A549 (cell line): ENCODE data around the gene SRSF5.

ENCODE experiments used
- CTCF ChIP-seq: fragments of >200 bp; sonication (Bioruptor Twin); formaldehyde crosslinking; IDR thresholded peaks from 3 replicates; pipeline ENCODE4 v1.5.1; 2016
- E2F6 ChIP-seq: IDR thresholded peaks from 2 replicates; pipeline ENCODE4 v1.6.1; 2012; ENCODE audit warnings: low read depth, borderline replicate concordance
- HDAC2 ChIP-seq: fragments of 200-600 bp; sonication (generic); IDR thresholded peaks from 2 replicates; pipeline ENCODE4 v1.6.1; 2016
- MAZ ChIP-seq: fragments of 150-350 bp; IDR thresholded peaks from 2 replicates; pipeline ENCODE4 v1.6.1; 2014; ENCODE audit warnings: antibody characterized with exemption, low read depth, low read length, borderline replicate concordance
- MYC ChIP-seq: IDR thresholded peaks from 2 replicates; pipeline ENCODE4 v1.6.1; 2012; ENCODE audit warnings: mild to moderate bottlenecking, inconsistent platforms, low read length, improper control_type of control experiment, borderline replicate concordance
- POLR2A ChIP-seq: IDR thresholded peaks from 2 replicates; pipeline ENCODE4 v1.6.1; 2012; ENCODE audit warnings: mild to moderate bottlenecking, low read length
- RCOR1 ChIP-seq: fragments of 150-350 bp; IDR thresholded peaks from 2 replicates; pipeline ENCODE4 v1.6.1; 2014; ENCODE audit warnings: antibody characterized with exemption, low read length, low read depth
- RFX5 ChIP-seq: fragments of 450-650 bp; IDR thresholded peaks from 2 replicates; pipeline ENCODE4 v1.7.1; 2014; ENCODE audit warnings: antibody characterized with exemption, mild to moderate bottlenecking, moderate library complexity
- SMC3 ChIP-seq: fragments of >200 bp; sonication (Bioruptor Twin); formaldehyde crosslinking; IDR thresholded peaks from 3 replicates; pipeline ENCODE4 v1.6.1; 2018; ENCODE audit warnings: inconsistent platforms
- SREBF2 ChIP-seq: fragments of 450-650 bp; IDR thresholded peaks from 2 replicates; pipeline ENCODE4 v1.6.1; 2014; ENCODE audit warnings: mild to moderate bottlenecking, moderate library complexity

- TF ChIP-seq E2F6 (no peak), CTCF (no peak), HDAC2 (no peak), MAZ (no peak), RFX5 (no peak), SMC3 (no peak), SREBF2 (no peak), POLR2A (no peak), MYC (no peak), RCOR1 (no peak)
Observed at GRCh38 chr14:69770559-69770958, 3.6 kb downstream of the SRSF5 start.
